K562 (cell line): Measurements from ENCODE around the gene SCRN1. TPM values are rescaled to one million over a fixed set of nuclear protein-coding genes. Genes with fewer than 3 reads are reported as not detected.
A peak's percentile ranks its signal among the peaks of the same experiment; 100 is the strongest.

Experiments
- BDP1 ChIP-seq: IDR thresholded peaks from 3 replicates; pipeline ENCODE4 v1.6.1; 2011; ENCODE audit not compliant: insufficient read length, insufficient read depth
- CCNT2 ChIP-seq: IDR thresholded peaks from 2 replicates; pipeline ENCODE4 v1.6.1; 2011; ENCODE audit warnings: borderline replicate concordance, low read depth, mild to moderate bottlenecking, moderate library complexity, mixed read lengths, low read length; ENCODE audit not compliant: insufficient read length; ENCODE audit errors: extremely low read depth
- CHD2 ChIP-seq: IDR thresholded peaks from 2 replicates; pipeline ENCODE4 v1.6.1; 2011; ENCODE audit warnings: low read depth, low read length
- GATAD2B ChIP-seq: fragments of 450-650 bp; IDR thresholded peaks from 2 replicates; pipeline ENCODE4 v1.6.1; 2017; ENCODE audit warnings: mild to moderate bottlenecking, borderline replicate concordance
- HDAC1 ChIP-seq, 2 experiments: fragments of 450-650 bp; IDR thresholded peaks; 2 replicates each; pipeline ENCODE4 v1.6.1; 2016 to 2017; ENCODE audit warnings: inconsistent platforms in 1 of 2, mild to moderate bottlenecking in 1 of 2, moderate library complexity in 1 of 2
- HIVEP1 ChIP-seq: fragments of 250-450 bp; sonication (Bioruptor Pico); IDR thresholded peaks from 2 replicates; pipeline ENCODE4 v1.4.0; 2020; ENCODE audit warnings: mild to moderate bottlenecking
- HOMEZ ChIP-seq: fragments of 250-450 bp; sonication (Bioruptor Pico); IDR thresholded peaks from 2 replicates; pipeline ENCODE4 v1.4.0; 2020; ENCODE audit warnings: mild to moderate bottlenecking, moderate library complexity
- MYNN ChIP-seq, 2 experiments: sonication (generic); formaldehyde crosslinking in 1 of 2; IDR thresholded peaks; 2 replicates each; pipeline versions ENCODE4 v1.5.0 to v1.6.1; 2016 to 2020; ENCODE audit warnings: antibody characterized with exemption in 1 of 2, missing genetic modification reagents in 1 of 2
- NFIC ChIP-seq: fragments of 450-650 bp; IDR thresholded peaks from 2 replicates; pipeline ENCODE4 v1.6.1; 2017; ENCODE audit warnings: mild to moderate bottlenecking, inconsistent platforms
- POU5F1 ChIP-seq: fragments of 150-350 bp; IDR thresholded peaks from 2 replicates; pipeline ENCODE4 v1.6.1; 2014; ENCODE audit warnings: borderline replicate concordance, low read length, low read depth, mild to moderate bottlenecking; ENCODE audit not compliant: partially characterized antibody
- PPARD ChIP-seq: fragments of 250-450 bp; sonication (Bioruptor Pico); IDR thresholded peaks from 2 replicates; pipeline ENCODE4 v1.8.0; 2022; ENCODE audit warnings: inconsistent platforms, mild to moderate bottlenecking, moderate library complexity
- SAFB ChIP-seq: fragments of 200-400 bp; formaldehyde crosslinking; IDR thresholded peaks from 2 replicates; pipeline ENCODE4 v1.6.1; 2017; ENCODE audit warnings: low read depth, low read length, borderline replicate concordance
- THAP12 ChIP-seq: fragments of 250-450 bp; sonication (Bioruptor Pico); IDR thresholded peaks from 2 replicates; pipeline ENCODE4 v1.9.0; 2021; ENCODE audit warnings: mild to moderate bottlenecking, inconsistent platforms
- ZNF407 ChIP-seq: fragments of 450-650 bp; IDR thresholded peaks from 2 replicates; pipeline ENCODE4 v1.6.1; 2016; ENCODE audit warnings: low read depth
- ZSCAN29 ChIP-seq: fragments of 450-650 bp; IDR thresholded peaks from 2 replicates; pipeline ENCODE4 v1.6.1; 2017
- polyA plus RNA-seq, 8 experiments: library from polyadenylated mRNA; depleted of rRNA in 4 of 8; stranded (reverse) in 5 of 8; unstranded in 3 of 8; fragments of >200 nt; fragmentation: Nextera tagmentation in 2 of 8; fragmentation: Illumina TruSeq in 1 of 8; extraction: Ambion mirVana in 2 of 8; extraction: Trizol in 1 of 8; gene quantifications; 2 replicates each; pipeline versions ENCODE4 v1.2.1 to v1.2.3, GENCODE V29; 2011 to 2014; ENCODE audit warnings: inconsistent platforms in 1 of 8, missing spikeins in 1 of 8
- total RNA-seq, 7 experiments: library from RNA; depleted of rRNA in 6 of 7; stranded (reverse); fragments of >200 nt in 6 of 7; fragmentation: Illumina TruSeq in 2 of 7; extraction: Trizol in 2 of 7; gene quantifications; 2 replicates each; pipeline versions ENCODE4 v1.2.1 to v1.2.3, GENCODE V29; 2011 to 2021; ENCODE audit warnings: low replicate concordance in 1 of 7

The SCRN1 gene
- total and polyA plus RNA-seq, 9 of the 15 experiments (the other 6 are each of a cell fraction or from before 2014, with no cell fraction given): 0.13 to 1.4 (median 0.20) TPM

GRCh38 chr7:30026229-30027064 is 36.8 kb upstream of the SCRN1 start, which contains the start of gene FKBP14 (continued):
- TF ChIP-seq ZNF407 (no peak; the same call in 1 of the 2 replicates), ZSCAN29 (no peak), SAFB (no peak), BDP1 (no peak), PPARD (CRISPR knock-in tag) (no peak), NFIC (peak; percentile 61; the same call in 1 of the 2 replicates), POU5F1 (no peak), CHD2 (peak; percentile 77), CCNT2 (no peak), HOMEZ (CRISPR knock-in tag) (no peak), THAP12 (CRISPR knock-in tag) (no peak), HIVEP1 (CRISPR knock-in tag) (no peak), GATAD2B (0 out of 2 replicates have a peak, but pooled peaks have one; percentile 36), HDAC1 (IDR thresholded peaks at IDR 0.05) (peak in 1 of 2 experiments; percentile 64; a peak in 1 of 4 replicates), MYNN (IDR thresholded peaks at IDR 0.05) (peak; percentile 99), MYNN (CRISPR knock-in tag; IDR thresholded peaks at IDR 0.05) (peak; percentile 94)
